ENCODE measurements around the gene DPP10. TPM values are rescaled to one million over a fixed set of nuclear protein-coding genes. Genes with fewer than 3 reads are reported as not detected.

Gene DPP10
- total RNA-seq, 1 experiment from 2014 or later: not detected

GRCh38 chr2:115874427-115874826, 1432.0 kb downstream of the DPP10 start:
- Mint-ChIP-seq H3K27me3 (ENCODE audit: unreplicated experiment) (no peaks in the 10 kb centered on the region), H3K4me3 (ENCODE audit: low read depth, unreplicated experiment) (no peak overlapping the region), H3K27ac (ENCODE audit: unreplicated experiment) (no peak overlapping the region), H3K4me1 (ENCODE audit: low read depth, unreplicated experiment) (no peaks in the 10 kb centered on the region), H3K36me3 (ENCODE audit: insufficient read depth, unreplicated experiment) (no peaks in the 10 kb centered on the region), H3K9me3 (ENCODE audit: low read depth, unreplicated experiment) (peaks cover 13% of the 10 kb centered on the region)
- intact Hi-C loops (cut with micrococcal nuclease; ENCODE audit: unreplicated experiment): no loop called here
- no peak for DNase-seq
- TF ChIP-seq CTCF (IDR thresholded peaks at IDR 0.05; ENCODE audit: unreplicated experiment): no peak
- no TSS peak for BruUV-seq (replicated peaks)
- CTCF ChIA-PET: interaction anchor here (0.7 kb wide), 1 partner anchor 153 kb away, joined by 5 read pairs; no protein-coding TSS in a partner anchor

- no peaks in the 10 kb centered on the region for H3K36me3 Mint-ChIP-seq (ENCODE audit: insufficient read depth, unreplicated experiment)
- peaks cover 18% of the 10 kb centered on the region for H3K9me3 Mint-ChIP-seq (ENCODE audit: low read depth, unreplicated experiment)
- H3K27me3 Mint-ChIP-seq (ENCODE audit: unreplicated experiment): no peaks in the 10 kb centered on the region
- BruUV-seq (replicated peaks): no TSS peak
- DNase-seq: no peak
- CTCF ChIA-PET: no interaction called here
- no peak for TF ChIP-seq CTCF (IDR thresholded peaks at IDR 0.05; ENCODE audit: unreplicated experiment)
- intact Hi-C loops (cut with micrococcal nuclease; ENCODE audit: unreplicated experiment): no loop called here
- no peak overlapping the region for H3K4me3 Mint-ChIP-seq (ENCODE audit: low read depth, unreplicated experiment)
- H3K4me1 Mint-ChIP-seq (ENCODE audit: low read depth, unreplicated experiment): no peaks in the 10 kb centered on the region
- H3K27ac Mint-ChIP-seq (ENCODE audit: unreplicated experiment): no peak overlapping the region
Observed at GRCh38 chr2:115880558-115880957, 1438.1 kb downstream of the DPP10 start.

GRCh38 chr2:115887209-115887776, 1444.9 kb downstream of the DPP10 start:
- Mint-ChIP-seq H3K9me3 (ENCODE audit: low read depth, unreplicated experiment) (peaks cover 6% of the 10 kb centered on the region), H3K4me3 (ENCODE audit: low read depth, unreplicated experiment) (no peak overlapping the region), H3K36me3 (ENCODE audit: insufficient read depth, unreplicated experiment) (no peaks in the 10 kb centered on the region), H3K4me1 (ENCODE audit: low read depth, unreplicated experiment) (no peaks in the 10 kb centered on the region), H3K27ac (ENCODE audit: unreplicated experiment) (no peak overlapping the region), H3K27me3 (ENCODE audit: unreplicated experiment) (no peaks in the 10 kb centered on the region)
- no peak for TF ChIP-seq CTCF (IDR thresholded peaks at IDR 0.05; ENCODE audit: unreplicated experiment)
- no TSS peak for BruUV-seq (replicated peaks)
- CTCF ChIA-PET: no interaction called here
- intact Hi-C loops (cut with micrococcal nuclease; ENCODE audit: unreplicated experiment): no loop called here
- no peak for DNase-seq
